HEK293 (cell line): Measurements from ENCODE around the gene FBLL1.

Experiments
- CTCF ChIA-PET: fragments of 350-600 bp; formaldehyde crosslinking; extraction: SDS; loops from one replicate; lab custom pipeline; 2021; ENCODE audit warnings: antibody characterized with exemption; lab: Yijun Ruan, JAX
- POLR2A ChIA-PET: fragments of 300-600 bp; formaldehyde crosslinking; extraction: SDS; loops from one replicate; lab custom pipeline; 2020; ENCODE audit warnings: antibody characterized with exemption, inconsistent platforms; lab: Yijun Ruan, JAX
- H3K27ac ChIP-seq: fragments of 200-500 bp; sonication (Bioruptor generic); 2 replicates; pipeline ENCODE4 v1.5.1; 2014; ENCODE audit warnings: low read depth, low read length, control low read depth, inconsistent platforms; ENCODE audit errors: extremely low read depth
- H3K36me3 ChIP-seq, 2 experiments: fragments of 200-500 bp in 1 of 2; sonication (Bioruptor generic) in 1 of 2; 1 replicate in 1 of 2; 2 replicates in 1 of 2; pipeline ENCODE4 v1.5.1; 2014 to 2017; ENCODE audit warnings: inconsistent platforms in 2 of 2, low read length in 2 of 2; ENCODE audit not compliant: control insufficient read depth in 2 of 2, insufficient read depth in 1 of 2
- H3K4me1 ChIP-seq: fragments of 200-500 bp; sonication (Bioruptor generic); 2 replicates; pipeline ENCODE4 v1.5.1; 2014; ENCODE audit warnings: mild to moderate bottlenecking, low read length, inconsistent platforms; ENCODE audit not compliant: control insufficient read depth, insufficient read depth
- H3K4me3 ChIP-seq: 2 replicates; pipeline ENCODE4 v1.5.1; 2011; ENCODE audit warnings: low read depth, mild to moderate bottlenecking, control low read depth, low read length, moderate library complexity
- H3K9me3 ChIP-seq: fragments of 200-500 bp; sonication (Bioruptor generic); 2 replicates; pipeline ENCODE4 v1.5.1; 2014; ENCODE audit warnings: low read depth, low read length, inconsistent platforms; ENCODE audit not compliant: control insufficient read depth, insufficient read depth
- ELK4 ChIP-seq: IDR thresholded peaks from 2 replicates; pipeline ENCODE4 v1.6.1; 2011; ENCODE audit warnings: mild to moderate bottlenecking, low read depth, low read length, borderline replicate concordance
- GLI4 ChIP-seq: fragments of 450-650 bp; formaldehyde crosslinking; IDR thresholded peaks from 2 replicates; pipeline ENCODE4 v1.5.1; 2016; ENCODE audit warnings: missing biosample characterization, missing genetic modification characterization
- KLF8 ChIP-seq: fragments of 450-650 bp; formaldehyde crosslinking; IDR thresholded peaks from 2 replicates; pipeline ENCODE4 v1.5.1; 2016; ENCODE audit warnings: missing biosample characterization, missing genetic modification characterization
- MEIS1 ChIP-seq: sonication (generic); formaldehyde crosslinking; IDR thresholded peaks from 2 replicates; pipeline ENCODE4 v1.8.1; 2022; ENCODE audit warnings: missing genetic modification reagents, mild to moderate bottlenecking, borderline replicate concordance
- OSR2 ChIP-seq: fragments of 450-650 bp; formaldehyde crosslinking; IDR thresholded peaks from 2 replicates; pipeline ENCODE4 v1.5.1; 2016; ENCODE audit warnings: missing biosample characterization, missing genetic modification characterization
- OVOL3 ChIP-seq: fragments of 450-650 bp; formaldehyde crosslinking; IDR thresholded peaks from 2 replicates; pipeline ENCODE4 v1.5.1; 2016; ENCODE audit warnings: missing biosample characterization, missing genetic modification characterization
- SP7 ChIP-seq: fragments of 450-650 bp; formaldehyde crosslinking; IDR thresholded peaks from 2 replicates; pipeline ENCODE4 v1.5.1; 2016; ENCODE audit warnings: missing biosample characterization, missing genetic modification characterization
- ZFP37 ChIP-seq: fragments of 450-650 bp; formaldehyde crosslinking; IDR thresholded peaks from 2 replicates; pipeline ENCODE4 v1.5.1; 2016; ENCODE audit warnings: missing biosample characterization, missing genetic modification characterization
- ZIC2 ChIP-seq: fragments of 450-650 bp; formaldehyde crosslinking; IDR thresholded peaks from 2 replicates; pipeline ENCODE4 v1.5.1; 2016; ENCODE audit warnings: missing biosample characterization, missing genetic modification characterization
- ZNF10 ChIP-seq: fragments of 450-650 bp; formaldehyde crosslinking; IDR thresholded peaks from 2 replicates; pipeline ENCODE4 v1.5.1; 2017; ENCODE audit warnings: missing biosample characterization, missing genetic modification characterization
- ZNF121 ChIP-seq: fragments of 450-650 bp; formaldehyde crosslinking; IDR thresholded peaks from 2 replicates; pipeline ENCODE4 v1.5.1; 2016; ENCODE audit warnings: missing biosample characterization, missing genetic modification characterization
- ZNF16 ChIP-seq: fragments of 450-650 bp; formaldehyde crosslinking; IDR thresholded peaks from 2 replicates; pipeline ENCODE4 v1.5.1; 2016; ENCODE audit warnings: low read depth, missing biosample characterization, missing genetic modification characterization
- ZNF169 ChIP-seq: fragments of 450-650 bp; formaldehyde crosslinking; IDR thresholded peaks from 2 replicates; pipeline ENCODE4 v1.5.1; 2016; ENCODE audit warnings: missing biosample characterization, missing genetic modification characterization
- ZNF19 ChIP-seq: fragments of 450-650 bp; formaldehyde crosslinking; IDR thresholded peaks from 2 replicates; pipeline ENCODE4; 2016; ENCODE audit warnings: missing biosample characterization, missing genetic modification characterization, low read depth
- ZNF2 ChIP-seq: fragments of 450-650 bp; formaldehyde crosslinking; IDR thresholded peaks from 2 replicates; pipeline ENCODE4 v1.5.1; 2016; ENCODE audit warnings: missing biosample characterization, missing genetic modification characterization
- ZNF202 ChIP-seq: fragments of 450-650 bp; formaldehyde crosslinking; IDR thresholded peaks from 2 replicates; pipeline ENCODE4 v1.5.1; 2016; ENCODE audit warnings: missing biosample characterization, missing genetic modification characterization, borderline replicate concordance
- ZNF223 ChIP-seq: fragments of 450-650 bp; formaldehyde crosslinking; IDR thresholded peaks from 2 replicates; pipeline ENCODE4 v1.5.1; 2016; ENCODE audit warnings: missing biosample characterization, missing genetic modification characterization
- ZNF24 ChIP-seq: fragments of 450-650 bp; formaldehyde crosslinking; IDR thresholded peaks from 2 replicates; pipeline ENCODE4 v1.5.1; 2016; ENCODE audit warnings: missing biosample characterization, missing genetic modification characterization
- ZNF292 ChIP-seq: fragments of 450-650 bp; formaldehyde crosslinking; IDR thresholded peaks from 2 replicates; pipeline ENCODE4 v1.5.1; 2016; ENCODE audit warnings: low read depth, missing biosample characterization, missing genetic modification characterization, borderline replicate concordance
- ZNF324 ChIP-seq: fragments of 450-650 bp; formaldehyde crosslinking; IDR thresholded peaks from 2 replicates; pipeline ENCODE4 v1.5.1; 2016; ENCODE audit warnings: missing biosample characterization, missing genetic modification characterization
- ZNF366 ChIP-seq: fragments of 450-650 bp; formaldehyde crosslinking; conservative IDR thresholded peaks from 2 replicates; pipeline ENCODE4 v1.5.1; 2016; ENCODE audit warnings: missing biosample characterization, missing genetic modification characterization
- ZNF404 ChIP-seq: fragments of 450-650 bp; formaldehyde crosslinking; IDR thresholded peaks from 2 replicates; pipeline ENCODE4 v1.5.1; 2017; ENCODE audit warnings: missing biosample characterization, missing genetic modification characterization
- ZNF514 ChIP-seq: fragments of 450-650 bp; formaldehyde crosslinking; IDR thresholded peaks from 2 replicates; pipeline ENCODE4 v1.5.1; 2016; ENCODE audit warnings: missing biosample characterization, missing genetic modification characterization
- ZNF600 ChIP-seq: fragments of 450-650 bp; formaldehyde crosslinking; IDR thresholded peaks from 2 replicates; pipeline ENCODE4 v1.5.1; 2016; ENCODE audit warnings: missing biosample characterization, missing genetic modification characterization
- ZNF610 ChIP-seq: fragments of 450-650 bp; formaldehyde crosslinking; IDR thresholded peaks from 2 replicates; pipeline ENCODE4 v1.5.1; 2016; ENCODE audit warnings: missing biosample characterization, missing genetic modification characterization, borderline replicate concordance
- ZNF654 ChIP-seq: fragments of 450-650 bp; formaldehyde crosslinking; IDR thresholded peaks from 2 replicates; pipeline ENCODE4 v1.5.1; 2016; ENCODE audit warnings: low read depth, missing biosample characterization, missing genetic modification characterization
- ZNF664 ChIP-seq: fragments of 450-650 bp; formaldehyde crosslinking; IDR thresholded peaks from 2 replicates; pipeline ENCODE4 v1.5.1; 2016; ENCODE audit warnings: missing biosample characterization, missing genetic modification characterization
- ZNF670 ChIP-seq: fragments of 450-650 bp; formaldehyde crosslinking; IDR thresholded peaks from 2 replicates; pipeline ENCODE4 v1.5.1; 2016; ENCODE audit warnings: missing biosample characterization, missing genetic modification characterization, low read depth
- ZNF830 ChIP-seq: fragments of 450-650 bp; IDR thresholded peaks from 2 replicates; pipeline ENCODE4 v1.5.0; 2018; ENCODE audit warnings: missing biosample characterization, missing genetic modification characterization, low read depth, mild to moderate bottlenecking, moderate library complexity
- TF ChIP-seq, protein P1 (sequence below): fragments of 450-650 bp; formaldehyde crosslinking; IDR thresholded peaks from 2 replicates; pipeline ENCODE4 v1.5.1; 2016; ENCODE audit warnings: missing biosample characterization, missing genetic modification characterization
- TF ChIP-seq, protein P2 (sequence below): sonication (generic); formaldehyde crosslinking; IDR thresholded peaks from 2 replicates; pipeline ENCODE4 v1.8.1; 2022; ENCODE audit warnings: mild to moderate bottlenecking, moderate library complexity, missing genetic modification reagents

FBLL1 gene

GRCh38 chr5:168486136-168486879 is 42.8 kb upstream of the FBLL1 start, which contains the start of gene RARS1 (continued):
- no peak for TF ChIP-seq ELK4
- TF ChIP-seq ZFP37, result 0 out of 2 replicates have a peak, but pooled peaks have one; percentile 39
- peak; percentile 79; the same call in 1 of the 2 replicates for TF ChIP-seq ZNF24 (tag by site-specific recombination)
- TF ChIP-seq ZNF10 (tag by site-specific recombination), result peak; percentile 60; the same call in 1 of the 2 replicates
- peak; percentile 72 for TF ChIP-seq ZNF2 (tag by site-specific recombination)
- no peak for TF ChIP-seq ZNF670 (tag by site-specific recombination)
- no peak for TF ChIP-seq ZNF830
- TF ChIP-seq, protein P1, sequence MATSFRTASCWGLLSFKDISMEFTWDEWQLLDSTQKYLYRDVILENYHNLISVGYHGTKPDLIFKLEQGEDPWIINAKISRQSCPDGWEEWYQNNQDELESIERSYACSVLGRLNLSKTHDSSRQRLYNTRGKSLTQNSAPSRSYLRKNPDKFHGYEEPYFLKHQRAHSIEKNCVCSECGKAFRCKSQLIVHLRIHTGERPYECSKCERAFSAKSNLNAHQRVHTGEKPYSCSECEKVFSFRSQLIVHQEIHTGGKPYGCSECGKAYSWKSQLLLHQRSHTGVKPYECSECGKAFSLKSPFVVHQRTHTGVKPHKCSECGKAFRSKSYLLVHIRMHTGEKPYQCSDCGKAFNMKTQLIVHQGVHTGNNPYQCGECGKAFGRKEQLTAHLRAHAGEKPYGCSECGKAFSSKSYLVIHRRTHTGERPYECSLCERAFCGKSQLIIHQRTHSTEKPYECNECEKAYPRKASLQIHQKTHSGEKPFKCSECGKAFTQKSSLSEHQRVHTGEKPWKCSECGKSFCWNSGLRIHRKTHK (tag by site-specific recombination), result no peak
- TF ChIP-seq MEIS1, result no peak
- peak; percentile 67; the same call in 1 of the 2 replicates for TF ChIP-seq SP7 (tag by site-specific recombination)
- peak; percentile 44 for TF ChIP-seq ZNF654 (tag by site-specific recombination)
- TF ChIP-seq ZNF664 (tag by site-specific recombination), result no peak
- peak; percentile 69 for TF ChIP-seq ZNF366
- TF ChIP-seq ZNF202 (tag by site-specific recombination), result no peak

- POLR2A ChIA-PET, result no interaction called here
- no peak overlapping the region for H3K4me3 ChIP-seq
- TF ChIP-seq ZNF121 (tag by site-specific recombination) (peak; percentile 78), ZNF24 (tag by site-specific recombination) (no peak)
- TF ChIP-seq, all 188 proteins: peak for 1
- Histone ChIP-seq H3K4me1 (no peaks in the 10 kb centered on the region), H3K9me3 (no peaks in the 10 kb centered on the region), H3K27ac (no peak overlapping the region), H3K36me3 (peaks cover 56 to 66% of the 10 kb centered on the region in 2 experiments)
- CTCF ChIA-PET, result no interaction called here
Measured at GRCh38 chr5:168489059-168489458, 40.0 kb upstream of the FBLL1 start.

DNA sequence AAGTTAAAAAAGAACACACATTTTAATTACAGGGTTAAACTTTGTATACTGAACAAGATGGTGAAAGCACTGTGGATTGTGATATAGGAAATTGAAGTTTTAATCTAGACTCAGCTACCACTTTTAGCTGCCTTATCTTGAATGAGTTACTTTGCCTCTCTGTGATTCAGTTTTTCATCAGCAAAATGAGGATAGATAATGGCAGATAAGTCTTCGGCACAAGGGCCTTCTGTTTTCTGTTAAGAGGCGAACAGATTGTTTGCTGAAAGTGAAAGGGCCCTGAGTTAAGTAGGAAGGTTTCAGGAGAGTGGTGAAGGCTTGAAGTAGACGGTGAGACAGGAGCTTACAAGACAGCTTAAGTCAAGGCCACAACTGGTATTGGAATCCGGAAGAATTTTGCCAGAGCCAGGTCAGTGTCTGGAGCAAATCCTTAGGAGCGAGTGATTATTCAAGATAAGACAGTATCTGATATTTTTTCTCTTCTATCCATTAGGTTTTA is 35.0 kb upstream of the FBLL1 start:
- peaks cover 94 to 96% of the 10 kb centered on the region in 2 experiments for H3K36me3 ChIP-seq
- no peaks in the 10 kb centered on the region for H3K9me3 ChIP-seq
- TF ChIP-seq ZNF830 (no peak), OSR2 (tag by site-specific recombination) (no peak), ZNF514 (tag by site-specific recombination) (no peak), ZNF19 (no peak), ZNF610 (tag by site-specific recombination) (no peak), ZNF324 (tag by site-specific recombination) (no peak), ZNF600 (tag by site-specific recombination) (no peak), OVOL3 (tag by site-specific recombination) (no peak), KLF8 (no peak), ZNF223 (tag by site-specific recombination) (no peak), ZNF169 (tag by site-specific recombination) (no peak), ZNF404 (tag by site-specific recombination) (no peak), ZFP37 (no peak), ZIC2 (no peak), ZNF16 (tag by site-specific recombination) (no peak), ZNF292 (tag by site-specific recombination) (no peak), GLI4 (no peak)
- TF ChIP-seq, protein P2, sequence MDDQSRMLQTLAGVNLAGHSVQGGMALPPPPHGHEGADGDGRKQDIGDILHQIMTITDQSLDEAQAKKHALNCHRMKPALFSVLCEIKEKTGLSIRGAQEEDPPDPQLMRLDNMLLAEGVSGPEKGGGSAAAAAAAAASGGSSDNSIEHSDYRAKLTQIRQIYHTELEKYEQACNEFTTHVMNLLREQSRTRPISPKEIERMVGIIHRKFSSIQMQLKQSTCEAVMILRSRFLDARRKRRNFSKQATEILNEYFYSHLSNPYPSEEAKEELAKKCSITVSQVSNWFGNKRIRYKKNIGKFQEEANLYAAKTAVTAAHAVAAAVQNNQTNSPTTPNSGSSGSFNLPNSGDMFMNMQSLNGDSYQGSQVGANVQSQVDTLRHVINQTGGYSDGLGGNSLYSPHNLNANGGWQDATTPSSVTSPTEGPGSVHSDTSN (CRISPR knock-in tag), result no peak

More for the DNA sequence above, 35.0 kb upstream of the FBLL1 start:
- Histone ChIP-seq H3K4me3 (no peak overlapping the region), H3K4me1 (no peaks in the 10 kb centered on the region), H3K27ac (no peak overlapping the region)
- POLR2A ChIA-PET, result interaction anchor here (0.6 kb wide), 1 partner anchor 33 kb away, joined by 7 read pairs; no protein-coding TSS in a partner anchor
- CTCF ChIA-PET, result no interaction called here
